Mesenteric fat pad (tissue), 1 donor: ENCODE results near the gene RUFY2. TPM values are rescaled to one million over a fixed set of nuclear protein-coding genes. Genes with fewer than 3 reads are reported as not detected.
"Not testable (repeated sequence)": the region's sequence is repeated elsewhere in the genome, so short reads cannot be mapped to it uniquely, and the experiment has no call there.

Source experiments
- DNase-seq: peaks from one replicate; pipeline ENCODE4 v3.0.0-alpha.2; 2020; ENCODE audit warnings: low spot score
- total RNA-seq: library from RNA; stranded (reverse); fragmentation: NEBNext Ultra II Directional; extraction: Animal tissue kit (Norgen Biotek cat#: 25700); gene quantifications from one replicate; pipeline ENCODE4 v1.2.1, GENCODE V29; 2021
- donor health status: DM: yes; HTN: yes; CAD: no.

The RUFY2 gene
- total RNA-seq, 1 donor from 2014 or later, result 21.2 TPM

GRCh38 chr10:68327889-68328786 lies 78.9 kb downstream of the RUFY2 start:
- DNase-seq, result no peak

DNA sequence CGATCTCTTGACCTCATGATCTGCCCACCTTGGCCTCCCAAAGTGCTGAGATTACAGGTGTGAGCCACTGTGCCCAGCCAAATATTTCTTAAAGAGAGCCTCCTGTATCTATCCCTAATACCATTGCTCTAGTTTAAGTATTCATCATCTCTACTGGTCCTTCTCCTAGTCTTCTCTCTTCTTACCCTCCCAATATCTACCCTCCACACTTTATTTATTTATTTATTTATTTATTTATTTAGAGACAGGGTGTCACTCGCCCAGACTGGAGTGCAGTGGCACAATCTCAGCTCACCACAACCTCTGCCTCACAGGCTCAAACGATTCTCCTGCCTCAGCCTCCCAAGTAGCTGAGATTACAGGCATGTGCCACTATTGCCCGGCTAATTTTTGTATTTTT lies 82.7 kb downstream of the RUFY2 start:
- not testable (repeated sequence) for DNase-seq

GRCh38 chr10:68318331-68319059 lies 88.6 kb downstream of the RUFY2 start:
- no peak for DNase-seq

- DNase-seq, result no peak
Observed at GRCh38 chr10:68315582-68315981, 91.5 kb downstream of the RUFY2 start.

DNA sequence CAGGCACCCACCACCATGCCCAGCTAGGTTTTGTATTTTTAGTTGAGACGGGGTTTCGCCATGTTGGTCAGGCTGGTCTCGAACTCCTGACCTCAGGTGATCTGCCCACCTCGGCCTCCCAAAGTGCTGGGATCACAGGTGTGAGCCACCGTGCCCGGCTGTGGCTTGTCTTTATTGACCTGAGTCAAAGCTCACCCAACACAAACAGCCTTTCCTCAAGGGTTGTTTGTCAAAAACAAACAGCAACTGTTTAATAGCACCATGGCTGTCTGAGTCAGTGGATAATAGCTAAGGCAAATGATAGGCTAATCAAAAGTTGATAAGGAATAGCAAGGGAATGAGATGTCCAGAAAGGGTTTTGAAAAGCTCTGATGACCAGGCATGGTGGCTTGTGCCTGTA lies 92.1 kb downstream of the RUFY2 start:
- not testable (repeated sequence) for DNase-seq

DNA sequence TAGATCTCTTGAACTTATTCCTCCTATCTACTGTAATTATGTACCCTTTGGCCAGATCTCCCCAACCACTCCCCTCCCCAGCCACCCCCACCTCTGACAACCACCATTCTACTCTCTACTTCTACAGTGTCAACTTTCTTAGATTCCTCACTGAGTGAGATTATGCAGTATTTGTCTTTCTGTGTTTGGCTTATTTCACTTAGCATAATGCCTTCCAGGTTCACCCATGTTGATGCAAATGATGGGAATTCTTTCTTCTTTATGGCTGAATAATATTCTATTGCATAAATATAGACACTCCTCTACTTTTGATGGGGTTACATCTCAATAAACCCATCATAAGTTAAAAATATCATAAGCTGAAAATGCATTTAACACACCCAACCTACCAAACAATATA lies 96.5 kb downstream of the RUFY2 start:
- DNase-seq, result no peak

DNA sequence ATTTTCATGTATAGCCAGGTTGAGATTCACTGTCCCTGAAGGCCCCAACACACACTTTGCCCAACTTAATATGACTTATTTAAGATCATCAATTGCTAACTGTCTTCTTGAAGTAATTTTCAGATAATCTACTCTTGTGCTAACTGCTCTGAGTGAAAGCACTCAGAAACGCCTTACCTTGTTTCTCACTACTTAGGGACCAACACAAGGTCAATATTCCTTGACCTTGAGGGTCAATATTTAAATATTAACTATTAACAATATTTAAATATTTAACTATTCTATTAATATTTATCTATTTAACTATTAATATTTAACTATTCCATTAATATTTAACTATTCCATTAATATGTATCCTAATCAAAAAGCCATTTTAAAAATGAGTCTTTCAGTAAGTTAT lies 101.2 kb downstream of the RUFY2 start:
- DNase-seq, result no peak

DNA sequence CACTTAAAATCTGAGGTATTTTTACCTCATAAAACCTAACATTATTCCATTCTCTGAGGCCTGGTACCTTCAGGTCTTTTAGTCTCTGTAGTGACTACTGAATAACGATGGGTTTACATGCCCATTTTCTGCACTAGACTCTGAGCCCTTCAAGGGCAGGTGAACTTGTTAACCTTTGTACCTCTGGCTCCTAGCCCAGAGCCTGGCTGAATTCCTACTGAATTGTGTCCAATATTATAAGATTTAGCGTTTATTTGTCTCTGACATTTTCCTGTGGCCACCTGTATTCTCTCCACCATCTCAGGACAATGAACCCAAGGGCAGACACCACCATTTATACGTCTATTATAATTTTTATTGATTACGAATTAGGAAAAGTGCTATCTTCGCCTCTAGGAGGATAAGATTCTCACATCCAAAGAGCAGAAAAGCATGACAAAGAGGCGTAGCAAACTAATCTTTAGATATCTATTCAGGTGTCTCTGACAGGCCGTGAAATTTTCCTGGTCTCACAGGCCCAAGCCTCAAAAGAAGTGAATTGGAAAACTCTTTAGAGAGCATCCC lies 103.1 kb downstream of the RUFY2 start:
- DNase-seq, result no peak

GRCh38 chr10:68302871-68303270 lies 104.2 kb downstream of the RUFY2 start:
- DNase-seq, result no peak

GRCh38 chr10:68302503-68302823 lies 104.6 kb downstream of the RUFY2 start:
- DNase-seq, result no peak

GRCh38 chr10:68301790-68302502 lies 105.1 kb downstream of the RUFY2 start:
- no peak for DNase-seq

DNA sequence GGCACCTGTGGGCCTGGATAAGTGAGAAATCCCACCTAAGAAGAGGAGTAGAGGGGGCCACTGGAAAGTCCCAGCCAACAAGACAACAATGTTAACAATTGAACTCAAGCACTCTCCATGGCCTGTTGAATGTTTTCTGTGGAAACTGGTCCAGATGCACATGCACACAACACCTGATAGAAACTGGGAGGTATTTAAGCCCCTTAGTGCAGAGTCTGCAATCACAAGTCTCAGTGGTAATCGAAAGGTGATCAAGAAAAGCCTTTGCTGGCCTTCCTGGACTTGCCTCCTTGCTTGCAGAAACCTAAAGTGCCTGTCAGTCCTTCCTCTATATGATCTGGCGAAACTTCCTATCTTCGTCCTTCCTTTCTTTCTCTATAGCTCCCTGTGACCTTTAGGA lies 105.8 kb downstream of the RUFY2 start:
- no peak for DNase-seq

- DNase-seq, result no peak
Observed at GRCh38 chr10:68296843-68297663, 110.0 kb downstream of the RUFY2 start.

Other genes starting within 250 kb of the RUFY2 start
- not detected for gene ATOH7, start 175.2 kb downstream of the RUFY2 start, total RNA-seq
- gene HNRNPH3, start 75.2 kb downstream of the RUFY2 start, total RNA-seq, result 91.4 TPM
- 9.2 TPM for gene PBLD, start 74.3 kb downstream of the RUFY2 start, total RNA-seq
- gene DNA2, start 64.7 kb upstream of the RUFY2 start, total RNA-seq, result 3.8 TPM
- 59.5 TPM for gene SLC25A16, start 120.2 kb upstream of the RUFY2 start, total RNA-seq
- gene TET1, start 153.1 kb upstream of the RUFY2 start, total RNA-seq, result 5.7 TPM